NCI-H1417 (cell line): ENCODE measurements around the gene ITPR1.

Experiments used
- DNase-seq, 3 experiments: peaks; one replicate each; lab custom pipeline; 2025; lab: John Stamatoyannopoulos, UW

ITPR1 gene

DNA sequence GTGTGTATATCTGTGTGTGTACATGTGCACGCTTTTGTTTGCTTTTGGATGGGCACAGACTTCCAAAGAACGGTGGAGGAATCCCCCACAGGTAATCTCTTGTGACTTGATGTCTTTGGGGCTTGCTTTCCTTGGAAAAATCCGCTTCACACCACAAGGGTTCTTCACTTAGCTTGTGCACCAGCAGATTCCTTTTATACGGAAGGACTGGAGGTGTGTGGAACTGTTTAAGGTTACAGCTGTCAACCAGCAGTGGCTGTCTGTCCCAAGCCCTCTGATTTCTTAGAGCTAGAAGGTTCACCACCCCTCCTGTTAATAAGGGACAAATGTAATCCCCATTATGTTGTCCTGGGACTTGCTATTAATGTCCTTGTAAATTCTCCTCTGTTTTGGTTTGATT lies 193.5 kb downstream of the ITPR1 start:
- no peak for DNase-seq

GRCh38 chr3:4687167-4687566 lies 194.0 kb downstream of the ITPR1 start:
- peak in 2 of 3 experiments; percentile 18 to 22 for DNase-seq

- no peak for DNase-seq
Observed at GRCh38 chr3:4687596-4687995, 194.4 kb downstream of the ITPR1 start.

DNA sequence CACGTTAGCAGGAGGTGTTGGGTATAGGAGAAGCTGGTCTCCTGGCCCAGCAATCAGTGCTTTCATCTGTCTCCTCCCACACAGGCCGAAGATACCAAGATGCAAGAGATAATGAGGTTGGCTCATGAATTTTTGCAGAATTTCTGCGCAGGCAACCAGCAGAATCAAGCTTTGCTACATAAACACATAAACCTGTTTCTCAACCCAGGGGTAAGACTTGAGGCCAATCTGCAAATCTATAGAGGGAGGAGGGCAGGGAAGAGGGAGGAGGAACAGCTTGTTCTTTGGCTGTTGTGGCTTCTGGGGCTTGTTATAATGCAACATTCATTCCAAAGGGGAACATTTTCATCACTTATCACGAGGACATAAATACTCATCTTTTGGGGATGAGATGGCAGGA lies 195.3 kb downstream of the ITPR1 start:
- no peak for DNase-seq

- DNase-seq, result no peak
Observed at GRCh38 chr3:4689021-4689420, 195.9 kb downstream of the ITPR1 start.

DNA sequence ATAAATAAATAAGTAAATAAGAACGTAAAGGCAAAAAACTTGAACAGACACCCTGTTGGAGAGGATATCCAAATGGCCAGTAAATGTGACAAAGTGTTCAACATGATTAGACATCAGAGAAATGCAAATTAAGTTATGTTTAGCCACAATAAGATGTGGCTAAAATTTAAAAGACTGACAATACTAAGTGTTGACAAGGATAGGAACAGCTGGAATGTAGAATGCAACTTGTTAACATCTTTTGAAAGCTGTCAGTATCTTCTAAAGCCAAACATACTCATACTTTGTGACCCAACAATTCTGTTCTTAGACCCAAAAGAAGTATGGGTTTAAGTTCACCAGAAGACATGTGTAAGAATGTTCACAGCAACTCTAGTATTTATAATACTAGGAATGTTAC lies 197.1 kb downstream of the ITPR1 start:
- no peak for DNase-seq

DNA sequence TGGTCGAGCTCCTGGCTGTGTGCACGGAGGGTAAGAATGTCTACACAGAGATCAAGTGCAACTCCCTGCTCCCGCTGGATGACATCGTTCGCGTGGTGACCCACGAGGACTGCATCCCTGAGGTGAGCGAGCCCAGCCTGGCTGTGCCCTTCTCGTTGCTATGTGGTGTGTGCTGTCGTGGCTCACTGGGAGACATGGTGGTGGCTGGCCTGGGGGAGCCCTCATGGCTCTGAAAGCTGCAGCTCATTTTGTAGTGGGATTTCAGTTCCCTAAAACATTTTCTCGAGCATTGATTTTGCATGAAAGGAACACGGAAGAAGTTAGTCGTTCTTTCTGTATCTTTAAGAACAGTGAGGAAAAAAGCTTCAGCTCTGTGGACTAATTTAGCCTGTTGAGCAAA lies 200.5 kb downstream of the ITPR1 start:
- DNase-seq, result no peak

GRCh38 chr3:4695846-4696245 lies 202.7 kb downstream of the ITPR1 start:
- DNase-seq, result no peak

DNA sequence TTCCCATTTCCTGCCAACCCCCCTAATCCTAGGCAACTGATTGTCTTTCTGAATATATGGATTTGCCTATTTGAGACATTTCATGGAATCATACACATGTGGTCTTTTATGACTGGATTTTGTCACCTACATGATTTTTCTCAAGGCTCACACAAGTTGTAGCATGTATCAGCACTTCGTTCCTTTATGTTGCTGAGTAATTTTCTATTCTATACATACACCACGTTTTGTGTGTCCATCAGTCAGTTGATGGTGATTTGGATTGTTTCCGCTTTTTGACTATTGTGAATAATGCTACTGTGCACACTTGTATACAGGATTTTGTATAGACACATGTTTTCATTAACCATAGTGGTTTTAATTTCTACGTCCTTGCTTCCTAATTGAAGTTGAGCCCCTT lies 203.1 kb downstream of the ITPR1 start:
- no peak for DNase-seq

DNA sequence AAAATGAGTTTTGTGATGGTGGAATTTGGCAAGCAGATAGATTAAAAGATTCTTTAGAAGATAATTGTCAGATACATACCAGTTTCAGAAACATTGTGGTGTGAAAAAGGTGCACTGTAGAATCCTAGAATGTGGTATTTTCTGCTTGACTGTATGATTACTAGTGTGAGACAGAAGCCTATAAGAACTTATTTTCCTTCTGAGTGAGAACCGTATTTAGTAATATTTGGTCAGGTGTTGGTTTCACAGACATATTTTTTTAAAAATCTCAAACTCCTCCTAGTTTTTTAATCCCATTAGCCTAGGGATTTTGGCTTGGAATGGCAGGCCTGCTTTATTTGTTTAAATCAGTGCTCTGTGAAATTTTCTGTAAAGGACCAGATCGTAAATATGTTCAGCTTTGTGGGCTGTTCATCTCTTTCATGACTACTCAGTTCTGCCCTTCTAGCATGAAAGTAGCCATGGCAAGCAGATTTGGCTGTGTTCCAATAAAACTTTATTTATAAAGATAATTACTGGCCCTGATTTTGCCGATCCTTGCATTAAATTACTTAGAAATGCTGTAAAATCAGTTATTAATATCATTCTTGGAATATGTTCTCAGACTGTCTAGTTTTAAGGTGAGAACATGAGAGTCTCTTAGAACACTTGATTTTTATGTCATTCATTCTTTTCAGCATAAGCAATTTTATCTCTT lies 205.1 kb downstream of the ITPR1 start:
- no peak for DNase-seq

DNA sequence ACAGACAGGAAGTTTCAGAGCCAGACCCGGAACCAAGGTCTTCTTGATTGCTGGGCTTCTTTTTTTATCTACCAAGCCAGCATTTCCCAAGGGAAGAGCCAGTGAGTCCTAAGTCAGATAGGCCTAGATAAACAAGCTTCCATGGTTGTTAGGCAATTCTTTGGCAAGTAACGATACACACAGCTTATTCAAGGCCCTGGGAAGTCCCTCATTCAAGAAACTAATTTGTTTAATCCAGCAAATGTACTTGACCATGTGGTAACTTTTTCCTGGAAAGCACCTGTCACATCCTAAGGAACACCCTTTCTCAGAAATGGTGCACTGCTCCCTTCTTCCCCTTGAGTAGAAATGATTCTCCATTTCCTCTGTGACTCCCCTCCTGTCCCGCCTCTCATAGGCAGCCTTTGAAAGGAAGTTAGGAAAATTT lies 209.9 kb downstream of the ITPR1 start:
- no peak for DNase-seq

- no peak for DNase-seq
Observed at GRCh38 chr3:4704552-4704951, 211.4 kb downstream of the ITPR1 start.

GRCh38 chr3:4707324-4707723 lies 214.2 kb downstream of the ITPR1 start:
- no peak for DNase-seq

GRCh38 chr3:4708230-4708629 lies 215.1 kb downstream of the ITPR1 start:
- DNase-seq, result no peak

GRCh38 chr3:4709341-4709740 lies 216.2 kb downstream of the ITPR1 start:
- no peak for DNase-seq

GRCh38 chr3:4710191-4710590 lies 217.0 kb downstream of the ITPR1 start:
- no peak for DNase-seq

GRCh38 chr3:4711680-4711992 lies 218.5 kb downstream of the ITPR1 start:
- DNase-seq, result no peak

DNA sequence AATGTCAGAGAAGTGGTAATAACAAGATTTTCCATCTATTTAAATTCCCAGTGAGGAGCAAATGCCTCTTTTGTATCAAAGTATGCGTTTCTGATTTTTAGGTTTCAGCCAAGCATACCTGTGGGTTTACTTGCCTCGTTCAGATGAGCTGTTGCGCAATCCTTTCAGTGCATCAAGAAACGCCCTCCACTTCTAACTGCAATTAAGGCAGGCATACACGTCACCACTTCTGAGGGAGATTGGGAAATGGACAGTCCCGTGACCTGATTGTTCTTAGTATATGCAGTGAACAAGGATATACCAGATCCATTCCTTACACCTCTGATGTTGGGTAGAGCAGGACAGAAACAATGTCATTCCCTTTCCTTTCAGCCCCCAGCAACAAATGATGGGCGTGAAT lies 219.0 kb downstream of the ITPR1 start:
- peak; percentile 16 to 42 (median 25) for DNase-seq

DNA sequence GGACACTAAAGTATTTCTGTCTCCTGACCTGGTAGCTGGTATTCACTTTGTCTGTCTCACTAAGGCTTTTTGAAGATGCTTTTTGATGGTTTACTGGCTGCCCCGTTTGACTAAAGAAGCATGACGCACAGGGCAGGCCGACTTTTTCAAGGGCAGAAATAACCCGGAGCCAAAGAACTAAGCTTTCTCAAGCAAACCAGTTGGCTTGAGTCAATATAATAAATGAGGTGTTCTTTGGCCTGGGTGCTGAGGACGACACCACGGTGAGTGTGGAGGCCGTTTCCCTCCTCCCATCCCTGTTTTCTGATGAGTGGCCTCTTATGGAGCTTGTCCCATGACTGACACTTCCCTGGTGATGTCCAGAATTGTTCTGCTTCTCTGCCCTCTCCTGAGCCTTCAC lies 220.9 kb downstream of the ITPR1 start:
- no peak for DNase-seq

DNA sequence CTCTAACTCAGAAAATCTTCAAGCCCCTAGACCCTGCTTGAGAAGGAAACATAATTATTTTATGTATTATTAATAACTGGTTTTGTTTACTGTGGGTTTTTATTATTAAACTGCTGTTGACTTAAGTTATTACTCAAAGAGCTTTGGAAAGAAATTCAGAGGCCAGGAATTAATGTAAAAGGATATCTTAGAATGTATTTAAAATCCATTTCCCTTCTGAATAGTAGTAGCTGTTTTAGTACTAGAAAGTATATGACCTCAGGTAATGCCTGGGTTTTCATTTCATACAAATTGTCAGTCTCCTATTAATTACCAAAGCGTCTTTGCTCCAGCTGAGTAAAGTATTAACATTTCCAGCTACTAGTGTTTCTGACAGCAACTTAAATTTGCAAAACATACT lies 223.1 kb downstream of the ITPR1 start:
- DNase-seq, result peak in 1 of 3 experiments; percentile 11

- no peak for DNase-seq
Observed at GRCh38 chr3:4716706-4717362, 223.7 kb downstream of the ITPR1 start.

DNA sequence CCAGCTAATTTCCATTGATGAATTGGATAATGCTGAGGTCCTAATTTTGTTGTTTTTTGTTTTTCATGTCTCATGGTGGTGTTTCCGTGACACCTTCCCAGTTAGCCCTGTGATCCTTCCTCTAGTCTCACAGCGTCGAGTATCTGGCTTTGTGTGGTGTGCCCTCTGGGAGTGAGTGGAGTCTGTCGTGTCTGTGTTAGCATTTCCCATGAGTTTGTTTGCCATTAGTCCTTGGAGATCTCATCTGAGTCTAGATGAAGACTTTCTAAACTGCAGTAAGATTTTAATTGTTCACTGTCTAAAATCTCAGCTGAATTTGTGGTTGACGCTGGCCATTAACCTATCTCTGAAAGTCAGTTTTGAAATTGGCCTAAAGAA lies 224.2 kb downstream of the ITPR1 start:
- no peak for DNase-seq

DNA sequence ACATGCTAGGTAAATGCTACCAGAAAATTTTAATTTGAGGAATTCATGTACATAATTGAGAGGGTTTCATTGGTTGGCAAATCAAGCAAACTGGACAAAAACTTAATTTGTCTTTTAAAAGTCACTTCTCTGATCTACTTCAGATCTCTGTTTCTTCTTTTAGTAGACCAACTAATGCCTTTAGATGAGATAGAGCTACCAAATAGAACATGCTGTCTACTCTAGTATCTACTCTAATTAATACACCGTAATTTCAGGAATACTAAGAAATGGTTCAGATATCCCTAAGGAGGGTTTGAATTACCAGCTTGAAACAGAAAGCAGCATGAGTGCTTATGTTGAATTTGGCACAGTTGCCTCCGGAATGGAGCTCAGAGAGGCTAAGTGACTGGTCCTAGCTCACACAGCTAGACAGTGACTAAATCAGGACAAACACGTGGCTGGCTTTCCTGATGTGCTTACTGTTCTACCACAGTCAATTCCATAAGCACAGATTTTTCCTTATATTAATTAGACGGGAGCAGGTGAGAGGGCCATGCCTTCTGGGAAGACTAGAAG lies 225.1 kb downstream of the ITPR1 start:
- DNase-seq, result no peak

DNA sequence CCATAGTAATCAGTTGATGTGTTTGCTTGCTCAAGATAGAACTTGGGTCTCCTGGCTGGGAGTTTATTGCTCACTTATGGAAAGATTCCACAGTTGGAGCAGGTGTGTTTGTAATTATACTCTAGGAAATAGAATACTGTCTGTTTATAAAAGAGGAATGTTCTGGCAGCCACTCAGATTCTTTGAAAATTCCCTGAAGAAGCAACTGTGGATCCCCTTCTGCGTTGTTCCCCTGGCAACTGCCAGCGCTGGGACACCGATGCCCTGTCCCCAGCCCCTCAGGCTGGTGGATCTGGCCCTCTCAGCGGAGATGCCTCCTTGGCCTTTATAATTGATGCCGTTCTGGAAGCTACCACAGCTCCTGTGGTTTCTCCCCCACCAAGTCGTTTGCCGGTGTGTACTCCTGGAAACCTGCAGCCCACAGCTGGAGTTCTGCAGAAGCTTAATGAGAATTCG lies 225.9 kb downstream of the ITPR1 start:
- DNase-seq, result peak in 2 of 3 experiments; percentile 22 to 43
